Epithelial cell of proximal tubule (primary cell): ENCODE measurements around the gene ATP2B2. TPM values are rescaled to one million over a fixed set of nuclear protein-coding genes. Genes with fewer than 3 reads are reported as not detected.

Experiments used
- DNase-seq: peaks from one replicate; pipeline ENCODE4 v3.0.0-alpha.2; 2011; ENCODE audit warnings: low read depth
- H3K4me3 ChIP-seq: 2 replicates; pipeline ENCODE4 v1.5.1; 2011; ENCODE audit warnings: low read depth, mild to moderate bottlenecking, low read length
- total RNA-seq: library from RNA; depleted of rRNA; stranded (reverse); fragments of >200 nt; gene quantifications from 2 replicates; pipeline ENCODE4 v1.2.3, GENCODE V29; 2015
- TF ChIP-seq, protein P1 (sequence below): conservative IDR thresholded peaks from 2 replicates; pipeline ENCODE4 v1.5.1; 2012; ENCODE audit warnings: low read depth, mild to moderate bottlenecking, low read length

The ATP2B2 gene
- total RNA-seq, 1 donor from 2014 or later, result not detected

DNA sequence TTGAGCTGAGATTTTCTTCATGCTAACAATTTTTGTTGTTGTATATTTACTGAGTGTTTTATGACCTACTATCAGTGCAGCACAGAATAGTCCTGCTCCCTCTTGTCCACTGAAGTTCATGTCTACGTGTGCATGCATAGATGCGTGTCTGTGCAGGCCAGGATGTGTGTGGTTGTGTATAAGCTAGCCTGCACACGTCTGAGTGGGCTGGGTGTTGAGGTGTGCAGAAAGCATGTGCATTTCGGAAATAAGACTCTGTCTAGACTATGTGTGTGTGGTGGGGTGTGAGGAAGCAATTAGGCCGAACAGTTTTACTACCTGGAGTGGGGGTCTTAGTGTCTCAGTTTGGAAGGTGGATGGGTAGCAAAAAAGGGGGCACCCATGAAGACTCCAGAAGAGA lies 39.2 kb downstream of the ATP2B2 start:
- DNase-seq, result no peak
- H3K4me3 ChIP-seq, result no peak overlapping the region
- TF ChIP-seq, protein P1, sequence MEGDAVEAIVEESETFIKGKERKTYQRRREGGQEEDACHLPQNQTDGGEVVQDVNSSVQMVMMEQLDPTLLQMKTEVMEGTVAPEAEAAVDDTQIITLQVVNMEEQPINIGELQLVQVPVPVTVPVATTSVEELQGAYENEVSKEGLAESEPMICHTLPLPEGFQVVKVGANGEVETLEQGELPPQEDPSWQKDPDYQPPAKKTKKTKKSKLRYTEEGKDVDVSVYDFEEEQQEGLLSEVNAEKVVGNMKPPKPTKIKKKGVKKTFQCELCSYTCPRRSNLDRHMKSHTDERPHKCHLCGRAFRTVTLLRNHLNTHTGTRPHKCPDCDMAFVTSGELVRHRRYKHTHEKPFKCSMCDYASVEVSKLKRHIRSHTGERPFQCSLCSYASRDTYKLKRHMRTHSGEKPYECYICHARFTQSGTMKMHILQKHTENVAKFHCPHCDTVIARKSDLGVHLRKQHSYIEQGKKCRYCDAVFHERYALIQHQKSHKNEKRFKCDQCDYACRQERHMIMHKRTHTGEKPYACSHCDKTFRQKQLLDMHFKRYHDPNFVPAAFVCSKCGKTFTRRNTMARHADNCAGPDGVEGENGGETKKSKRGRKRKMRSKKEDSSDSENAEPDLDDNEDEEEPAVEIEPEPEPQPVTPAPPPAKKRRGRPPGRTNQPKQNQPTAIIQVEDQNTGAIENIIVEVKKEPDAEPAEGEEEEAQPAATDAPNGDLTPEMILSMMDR, result no peak

DNA sequence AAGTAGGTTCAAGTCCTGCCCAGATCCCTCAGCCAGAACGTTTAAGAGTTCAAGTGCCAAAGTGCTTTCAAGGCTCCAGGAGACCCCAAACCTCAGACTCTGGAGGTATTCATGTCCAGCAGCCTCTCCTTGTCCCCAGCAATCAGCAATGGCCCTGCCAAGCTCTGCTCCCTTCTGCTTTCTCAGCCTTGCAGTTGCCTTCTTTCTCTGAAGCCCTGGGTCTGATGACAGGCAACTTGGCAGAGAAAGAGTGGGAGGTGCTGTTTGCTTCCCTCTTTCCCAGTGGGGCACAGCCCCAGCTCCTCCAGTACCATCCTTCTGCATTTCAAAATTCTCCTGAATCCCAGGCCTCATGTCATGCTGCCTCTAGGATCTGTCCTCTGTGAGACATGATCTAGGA lies 40.2 kb downstream of the ATP2B2 start:
- TF ChIP-seq, protein P1, result no peak
- no peak overlapping the region for H3K4me3 ChIP-seq
- no peak for DNase-seq

DNA sequence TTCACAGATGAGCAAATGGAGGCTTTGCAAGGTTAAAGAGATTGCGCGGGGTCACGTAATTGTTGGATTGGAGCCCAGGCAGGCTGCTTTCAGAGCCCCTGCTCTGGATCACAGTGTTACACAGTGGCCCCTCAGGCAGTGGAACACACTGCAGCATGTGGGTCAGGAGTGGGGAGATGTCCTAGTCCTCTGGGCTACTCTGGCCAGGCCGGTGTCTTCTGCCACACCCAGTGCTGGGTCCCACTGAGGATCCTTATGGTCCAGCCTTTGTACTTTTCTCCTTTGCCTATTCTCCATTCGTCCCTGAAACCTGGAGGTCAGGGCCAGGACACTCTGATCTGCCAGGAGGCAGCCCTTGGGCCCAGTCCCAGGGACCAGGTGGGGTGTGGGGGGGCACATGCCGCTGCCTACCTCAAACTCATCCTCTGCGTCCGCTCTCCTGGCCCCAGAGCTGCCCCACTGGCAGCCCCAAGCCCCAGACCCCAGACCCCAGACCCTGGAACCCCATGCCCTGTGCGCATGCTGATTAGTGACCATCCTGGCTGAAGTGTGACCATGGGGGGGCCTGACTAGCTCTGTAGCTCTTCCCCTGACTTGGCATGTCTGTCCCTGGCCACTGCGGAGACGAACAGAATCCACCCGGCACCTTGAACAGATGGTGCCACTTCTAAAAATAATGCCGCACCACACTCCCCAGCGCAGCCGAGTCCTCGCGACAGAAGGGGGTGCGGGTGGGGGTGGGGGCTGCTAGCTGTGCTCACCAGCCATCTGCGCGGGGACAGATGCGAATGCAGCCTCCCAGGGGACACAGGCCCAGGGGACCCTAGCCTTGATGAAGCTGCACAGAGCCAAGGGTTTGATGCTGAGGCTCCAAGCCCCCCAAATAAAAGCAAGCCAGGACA lies 41.6 kb downstream of the ATP2B2 start:
- no peak overlapping the region for H3K4me3 ChIP-seq
- TF ChIP-seq, protein P1, result no peak
- DNase-seq, result no peak

DNA sequence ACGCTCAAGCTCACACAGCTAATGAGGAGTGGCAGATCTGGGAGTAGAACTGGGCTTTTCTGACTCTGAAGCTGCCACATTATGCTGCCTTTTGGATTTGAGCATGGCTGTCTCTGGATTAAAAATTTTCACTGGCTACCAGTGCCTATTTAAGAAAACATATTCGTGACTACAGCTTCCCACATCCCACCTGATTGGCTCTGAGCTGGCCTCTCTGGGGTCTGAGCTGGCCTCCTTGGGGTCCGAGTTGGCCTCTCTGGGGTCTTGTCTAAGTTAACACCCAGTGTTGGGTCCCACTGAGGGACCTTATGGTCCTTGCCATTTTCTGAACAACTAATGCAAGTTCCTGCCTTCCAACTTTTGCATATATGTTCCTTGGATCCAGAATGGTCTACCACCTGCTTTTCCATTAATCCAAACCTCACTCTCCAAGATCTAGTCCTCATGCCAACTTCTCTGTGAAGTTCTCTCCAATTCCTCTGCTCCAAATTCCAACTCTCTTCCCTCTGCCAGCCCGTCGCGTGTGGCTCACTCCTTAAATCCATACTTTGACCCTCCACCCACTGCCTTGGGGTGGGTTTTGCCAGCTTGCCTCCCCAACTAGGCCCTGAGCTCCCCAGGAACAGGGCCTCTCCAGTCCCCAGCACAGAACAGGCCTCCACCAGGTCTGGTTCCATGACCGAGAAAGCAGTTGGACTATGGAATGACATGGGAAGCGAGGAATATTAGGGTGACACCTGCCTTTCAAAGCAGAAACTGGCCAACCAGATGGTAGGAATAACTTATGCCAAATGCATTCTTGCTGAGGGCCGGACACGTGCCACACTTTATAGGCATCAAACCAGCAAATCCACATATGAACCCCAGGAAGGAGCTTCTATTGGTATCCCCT lies 42.5 kb downstream of the ATP2B2 start:
- DNase-seq, result no peak
- TF ChIP-seq, protein P1, result no peak
- no peak overlapping the region for H3K4me3 ChIP-seq

DNA sequence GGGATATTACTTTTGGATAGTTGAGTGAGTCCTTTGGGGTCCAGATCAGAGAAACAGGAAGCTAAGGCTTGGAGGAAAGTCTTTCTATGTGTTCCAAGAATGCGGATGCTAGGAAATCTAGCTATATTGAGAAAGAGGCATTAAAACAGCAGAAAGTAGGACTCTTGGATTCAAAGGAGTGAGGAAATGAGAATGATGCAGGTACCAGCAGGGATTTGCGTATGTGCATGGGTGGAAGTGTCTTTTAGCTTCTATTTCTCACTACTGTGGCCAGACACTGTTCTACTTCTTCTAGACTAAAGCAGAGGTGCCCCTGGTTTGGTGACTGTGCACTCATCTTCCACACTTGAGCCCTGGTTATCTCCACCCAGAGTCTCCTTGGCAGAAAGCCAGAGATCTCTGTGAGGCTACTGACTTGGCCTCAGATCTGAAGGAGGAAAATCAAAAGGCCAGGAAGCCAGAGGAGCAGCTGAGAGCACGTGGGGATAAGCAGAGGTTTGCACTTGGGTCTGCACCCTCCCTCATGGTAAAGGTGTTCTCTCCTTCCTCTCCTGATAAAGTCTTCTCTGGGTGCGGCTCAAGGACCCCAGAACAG lies 44.3 kb downstream of the ATP2B2 start:
- no peak for DNase-seq

More for the DNA sequence above, 44.3 kb downstream of the ATP2B2 start:
- TF ChIP-seq, protein P1, result no peak
- no peak overlapping the region for H3K4me3 ChIP-seq
